Measurements from ENCODE around the gene POC1B.

DNA sequence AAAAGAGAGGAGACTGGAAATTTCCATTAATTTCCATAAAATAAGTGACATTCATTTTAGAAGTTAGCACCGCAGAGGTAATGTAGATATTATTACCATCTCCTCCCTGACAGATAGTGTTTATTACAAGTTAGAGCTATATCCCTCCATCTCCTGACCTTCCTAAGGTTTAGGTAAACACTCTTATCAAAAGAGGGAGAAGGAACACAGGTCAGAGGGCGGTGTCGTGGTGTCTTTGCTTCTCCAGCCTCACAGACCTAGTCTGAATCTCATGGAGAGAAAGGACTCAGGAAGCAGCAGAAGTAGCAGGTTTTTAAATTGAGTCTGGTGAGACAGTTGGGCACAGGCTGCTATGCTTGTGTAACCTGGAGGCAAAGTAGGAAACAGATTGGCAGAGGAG is 11.5 kb upstream of the POC1B start:
- TF ChIP-seq, protein P1, sequence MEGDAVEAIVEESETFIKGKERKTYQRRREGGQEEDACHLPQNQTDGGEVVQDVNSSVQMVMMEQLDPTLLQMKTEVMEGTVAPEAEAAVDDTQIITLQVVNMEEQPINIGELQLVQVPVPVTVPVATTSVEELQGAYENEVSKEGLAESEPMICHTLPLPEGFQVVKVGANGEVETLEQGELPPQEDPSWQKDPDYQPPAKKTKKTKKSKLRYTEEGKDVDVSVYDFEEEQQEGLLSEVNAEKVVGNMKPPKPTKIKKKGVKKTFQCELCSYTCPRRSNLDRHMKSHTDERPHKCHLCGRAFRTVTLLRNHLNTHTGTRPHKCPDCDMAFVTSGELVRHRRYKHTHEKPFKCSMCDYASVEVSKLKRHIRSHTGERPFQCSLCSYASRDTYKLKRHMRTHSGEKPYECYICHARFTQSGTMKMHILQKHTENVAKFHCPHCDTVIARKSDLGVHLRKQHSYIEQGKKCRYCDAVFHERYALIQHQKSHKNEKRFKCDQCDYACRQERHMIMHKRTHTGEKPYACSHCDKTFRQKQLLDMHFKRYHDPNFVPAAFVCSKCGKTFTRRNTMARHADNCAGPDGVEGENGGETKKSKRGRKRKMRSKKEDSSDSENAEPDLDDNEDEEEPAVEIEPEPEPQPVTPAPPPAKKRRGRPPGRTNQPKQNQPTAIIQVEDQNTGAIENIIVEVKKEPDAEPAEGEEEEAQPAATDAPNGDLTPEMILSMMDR (IDR thresholded peaks at IDR 0.05; ENCODE audit: poor library complexity, severe bottlenecking): no peak
- TF ChIP-seq EZH2 (IDR thresholded peaks at IDR 0.05; ENCODE audit: borderline replicate concordance, insufficient read depth, low read length, poor library complexity, severe bottlenecking): no peak
- no peak for TF ChIP-seq EP300 (conservative IDR thresholded peaks at IDR 0.05; ENCODE audit: poor library complexity, severe bottlenecking)
- no peak for TF ChIP-seq POLR2AphosphoS5 (IDR thresholded peaks at IDR 0.05)

Data from neural cell (in vitro differentiated cells).